Epidermal melanocyte (primary cell): Measurements from ENCODE around the gene WDR35.
A peak's percentile ranks its signal among the peaks of the same experiment; 100 is the strongest.

ENCODE experiments used
- DNase-seq: peaks from one replicate; pipeline ENCODE4 v3.0.0; 2011; ENCODE audit warnings: low spot score; ENCODE audit not compliant: insufficient read length

WDR35 gene

DNA sequence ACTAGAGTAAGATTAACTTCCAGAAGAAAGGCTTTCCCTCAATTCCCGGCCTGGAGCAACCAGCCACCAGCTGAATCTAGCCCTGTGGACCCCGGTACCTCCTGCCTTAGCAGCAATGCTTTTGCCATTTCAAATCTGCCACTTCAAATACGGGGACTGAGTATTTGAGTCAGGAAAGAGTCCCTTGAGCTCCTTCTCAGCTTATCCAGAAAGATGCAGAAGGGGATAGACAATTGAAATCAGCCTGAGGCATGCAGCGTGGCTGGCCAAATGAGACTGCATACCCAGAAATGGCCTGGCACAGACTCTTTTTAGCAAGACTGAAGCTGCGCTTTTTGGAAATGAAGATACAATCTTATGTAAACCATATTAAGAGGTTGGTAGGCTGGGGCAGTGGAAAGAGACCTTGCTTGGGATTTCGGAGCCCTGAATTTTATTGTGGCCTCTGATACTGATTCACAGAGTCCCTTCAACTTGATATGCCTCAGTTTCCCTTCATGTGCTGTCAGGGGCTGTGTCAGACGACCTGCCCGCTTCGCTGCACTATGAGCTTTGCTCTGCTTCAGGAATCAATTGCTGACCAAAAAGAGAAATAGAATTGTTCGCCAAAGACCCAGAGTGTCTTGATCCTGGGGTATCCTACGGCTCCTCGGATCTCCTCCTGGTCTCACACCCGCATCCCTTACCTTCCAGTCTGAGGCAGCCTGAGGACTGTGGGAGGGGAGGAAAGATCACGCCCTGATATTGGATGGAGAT lies 21.5 kb upstream of the WDR35 start:
- no peak for DNase-seq

DNA sequence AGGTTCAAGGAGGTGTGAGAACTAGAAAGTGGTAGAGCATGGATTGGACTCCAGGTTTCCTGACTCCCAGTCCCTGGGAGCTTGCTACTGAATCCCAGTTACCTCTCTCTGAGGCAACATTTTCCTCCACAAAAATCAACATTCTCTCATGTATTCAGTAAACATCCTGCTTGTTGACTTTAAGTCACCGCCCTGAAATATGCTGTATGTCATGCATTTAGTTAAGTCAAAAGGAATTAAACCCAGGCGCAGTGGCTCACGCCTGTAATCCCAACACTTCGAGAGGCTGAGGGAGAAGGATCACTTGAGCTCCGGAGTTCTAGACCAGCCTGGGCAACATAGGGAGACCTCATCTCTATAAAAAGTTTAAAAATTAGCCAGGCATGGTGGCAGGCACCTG lies 18.8 kb upstream of the WDR35 start:
- no peak for DNase-seq

DNA sequence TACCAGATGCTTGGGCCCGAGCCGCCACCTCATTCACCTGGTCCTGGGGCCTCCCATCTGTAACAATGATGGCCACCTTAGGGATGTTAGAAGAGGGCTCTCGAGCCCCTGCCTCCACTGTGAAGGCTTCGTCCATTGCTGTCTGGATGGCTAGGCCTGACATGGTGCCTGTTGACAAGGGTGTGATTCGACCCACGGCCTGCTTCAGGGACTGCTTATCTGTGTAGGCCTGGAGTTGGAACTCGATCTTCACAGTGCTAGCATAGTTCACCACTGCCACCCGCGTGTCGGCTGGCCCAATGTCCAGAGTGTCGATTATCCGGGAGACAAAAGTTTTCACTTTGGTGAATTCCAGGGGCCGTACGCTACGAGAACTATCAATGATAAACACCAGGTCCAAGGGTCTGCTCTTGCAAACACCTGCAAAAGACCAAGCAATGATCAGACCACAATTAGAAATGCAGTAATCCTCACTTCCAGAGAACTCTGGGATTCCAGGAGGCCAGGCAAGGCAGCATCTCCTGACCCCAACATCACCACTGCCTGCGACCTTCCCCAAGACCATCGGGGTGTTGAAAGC lies 16.1 kb upstream of the WDR35 start:
- DNase-seq = no peak

DNA sequence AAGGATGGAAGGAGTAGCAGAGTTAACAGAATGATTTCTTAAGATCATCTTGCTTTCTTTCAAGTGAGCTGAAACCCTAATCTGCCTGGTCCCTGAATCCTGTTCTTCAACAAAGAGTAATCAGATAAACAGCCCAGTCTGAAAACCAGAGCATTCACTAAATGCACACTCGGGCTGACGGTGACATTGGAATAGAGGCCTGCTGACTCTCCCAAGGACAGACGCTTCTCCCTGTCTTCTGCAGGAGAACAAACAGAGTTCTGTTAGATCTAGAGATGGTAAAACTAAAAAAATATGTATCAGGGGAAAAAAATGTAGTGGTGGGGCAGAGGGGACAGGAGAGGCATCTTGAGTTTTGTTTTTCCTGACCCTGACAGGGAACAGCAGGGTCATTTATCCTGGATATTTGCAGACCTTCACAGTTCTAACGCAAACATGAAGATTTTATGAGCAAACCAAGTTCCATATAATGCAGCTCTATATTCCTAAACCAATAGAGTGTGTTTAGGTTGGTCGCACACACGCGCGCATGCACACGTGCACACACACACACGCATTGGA lies 15.2 kb upstream of the WDR35 start:
- DNase-seq = no peak

DNA sequence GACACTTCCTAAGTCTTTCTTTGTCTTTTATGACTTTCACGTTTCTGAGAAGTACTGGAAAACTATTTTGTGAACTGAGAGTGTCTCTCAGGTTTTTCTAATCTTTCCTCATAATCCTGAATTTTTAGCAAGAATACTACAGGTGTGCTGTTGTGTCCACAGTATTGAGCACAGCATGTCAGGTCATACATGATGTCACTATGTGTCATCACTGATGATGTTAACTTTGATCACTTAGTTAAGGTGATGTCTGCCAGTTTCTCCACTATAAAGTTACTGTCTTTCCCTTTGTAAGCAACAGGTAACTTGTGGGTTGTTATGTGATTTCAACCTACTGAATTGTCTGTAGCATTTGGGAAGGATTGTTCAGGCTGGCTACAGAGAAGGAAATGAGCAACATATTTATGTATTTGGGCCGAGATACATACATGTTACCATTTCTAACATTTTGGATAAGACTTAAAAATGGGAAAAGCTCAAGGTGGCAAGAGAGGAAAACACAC lies 11.5 kb upstream of the WDR35 start:
- DNase-seq = no peak

DNA sequence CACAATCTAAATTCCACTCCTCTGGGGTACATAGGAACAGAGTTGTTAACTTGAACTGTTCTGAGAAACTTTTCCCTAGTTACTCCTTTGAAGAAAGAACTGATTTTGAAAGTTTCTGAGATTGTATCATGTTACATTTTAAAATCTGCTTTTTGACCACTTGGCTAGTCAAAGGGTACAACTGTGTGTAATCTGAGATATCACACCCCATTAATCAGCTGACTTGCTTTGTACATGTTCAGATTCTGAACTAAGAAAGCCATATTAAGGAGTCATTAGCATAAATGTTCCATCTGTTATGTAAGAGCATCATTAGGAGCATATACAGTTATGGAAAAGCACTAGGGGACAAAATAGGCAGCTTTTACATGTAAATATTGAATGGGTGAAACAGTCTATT lies 3.8 kb upstream of the WDR35 start:
- DNase-seq = no peak

DNA sequence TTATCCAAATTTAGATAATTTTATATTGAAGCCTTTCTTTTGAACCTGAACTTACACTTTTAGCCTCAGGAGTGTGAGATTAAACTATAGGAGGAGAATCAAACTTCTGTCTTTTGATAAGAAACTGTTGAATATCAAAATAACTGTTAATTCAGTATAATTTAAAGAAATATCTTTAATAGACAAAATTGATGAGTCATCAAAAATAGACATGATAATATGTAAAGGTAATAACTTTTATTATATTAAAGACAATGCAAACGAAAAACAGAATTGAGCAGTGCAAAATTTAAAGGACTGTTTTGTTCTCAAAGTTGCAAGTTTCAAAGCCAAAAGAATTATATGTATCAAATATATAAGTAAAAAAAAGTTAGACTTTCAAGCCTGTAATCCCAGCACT lies 2.0 kb upstream of the WDR35 start:
- no peak for DNase-seq

DNA sequence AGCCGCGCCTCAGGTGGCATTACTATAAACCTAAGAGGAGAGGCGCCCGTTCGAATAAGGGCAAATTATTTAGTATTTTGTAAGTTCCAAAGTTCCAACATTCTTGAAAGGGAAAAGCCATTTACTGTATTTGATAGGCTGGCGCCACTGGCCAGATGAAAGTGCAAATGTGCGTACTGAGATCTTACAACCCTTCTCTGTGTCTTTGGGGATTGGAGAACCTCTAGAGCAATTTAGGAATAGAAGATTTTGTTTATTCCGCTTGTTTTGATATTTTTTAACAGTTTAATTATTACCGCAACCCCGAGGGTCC lies 467 bp upstream of the WDR35 start:
- DNase-seq = no peak

DNA sequence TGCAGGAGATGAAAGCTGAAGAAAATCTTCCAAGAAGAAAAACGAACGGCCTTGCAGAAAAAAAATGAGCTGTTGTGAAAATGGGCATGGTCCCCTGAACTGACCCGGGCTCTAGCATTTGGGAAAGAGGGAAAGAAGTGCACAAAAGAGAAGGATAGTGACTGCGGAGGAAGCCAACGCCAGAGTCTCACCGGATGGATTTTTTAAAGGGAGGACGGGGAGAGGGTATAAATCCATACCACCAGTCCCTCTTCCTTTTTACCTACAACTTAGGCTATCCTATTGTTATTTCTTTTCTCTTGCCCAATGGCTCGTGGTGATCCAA lies 601 bp downstream of the WDR35 start:
- no peak for DNase-seq

DNA sequence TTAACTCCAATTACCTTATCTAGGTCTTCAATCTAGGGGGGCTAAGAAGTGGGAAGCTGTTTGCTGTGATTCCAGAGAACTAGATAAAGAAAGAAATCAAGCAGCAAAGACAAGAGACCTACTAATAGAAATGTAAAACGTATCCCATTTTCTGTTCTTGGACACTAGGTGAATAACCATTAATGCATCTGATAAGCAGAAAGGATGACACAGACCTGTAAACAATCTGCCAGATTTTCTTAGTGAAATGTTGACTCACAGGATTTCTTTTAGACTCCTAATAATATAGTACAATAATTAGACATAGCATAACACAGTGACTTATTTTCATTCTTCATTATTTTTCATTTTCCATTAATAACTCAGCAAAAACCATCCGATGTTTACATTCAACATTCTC lies 1.3 kb downstream of the WDR35 start:
- DNase-seq = no peak

DNA sequence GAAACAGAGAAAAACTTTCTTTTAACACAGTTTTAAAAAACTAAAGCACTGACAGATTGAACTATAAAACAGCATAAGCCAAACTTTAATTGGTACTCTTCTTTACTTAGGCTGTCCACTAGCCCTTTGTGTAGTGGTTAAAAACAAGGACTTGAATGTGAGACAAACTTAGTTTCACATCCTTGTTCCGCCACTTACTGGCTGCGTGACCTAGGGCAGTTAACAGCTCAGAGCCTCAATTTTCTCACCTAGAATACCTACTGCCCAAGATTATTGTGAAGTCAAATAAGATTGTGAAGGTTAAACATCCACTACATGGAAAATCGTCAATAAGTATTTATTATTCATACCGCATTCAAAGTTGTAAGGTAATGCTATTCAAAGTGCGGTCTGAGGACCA lies 2.0 kb downstream of the WDR35 start:
- no peak for DNase-seq

DNA sequence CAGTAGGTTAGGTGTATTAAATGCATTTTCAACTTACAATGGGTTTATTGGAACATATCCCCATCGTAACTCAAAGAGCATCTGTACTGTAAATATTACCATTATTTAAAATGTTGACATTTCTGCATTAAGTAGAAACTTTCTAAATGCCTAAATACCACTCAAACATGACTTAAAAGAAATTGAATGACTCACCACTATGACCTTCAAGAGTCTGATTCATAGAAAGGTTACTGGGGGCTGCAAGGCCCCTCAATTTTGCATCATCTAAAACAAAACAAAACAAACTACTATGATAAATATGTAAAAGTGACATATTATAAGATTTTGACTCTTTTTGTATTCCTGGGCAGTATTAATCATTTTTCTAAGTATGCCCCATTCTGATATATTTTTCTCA lies 7.6 kb downstream of the WDR35 start:
- DNase-seq = no peak

DNA sequence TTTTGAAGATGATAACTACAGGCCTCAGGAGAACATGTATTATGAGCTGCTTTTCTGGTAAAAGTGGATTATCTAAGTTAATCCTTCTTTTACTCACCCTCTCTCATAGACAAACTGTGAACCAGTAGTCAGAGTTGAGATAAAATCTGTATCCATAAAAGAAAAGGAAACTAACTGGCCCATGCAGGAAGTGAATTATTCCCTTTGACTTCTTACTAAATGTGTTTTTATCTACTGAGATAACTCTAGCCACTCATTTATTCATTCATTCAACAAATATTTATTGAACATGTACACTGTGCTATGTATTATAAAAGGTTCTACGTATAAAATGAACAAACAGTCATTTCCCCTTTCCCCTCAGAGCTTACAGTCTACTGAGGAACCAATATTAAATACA lies 10.0 kb downstream of the WDR35 start:
- DNase-seq = no peak

DNA sequence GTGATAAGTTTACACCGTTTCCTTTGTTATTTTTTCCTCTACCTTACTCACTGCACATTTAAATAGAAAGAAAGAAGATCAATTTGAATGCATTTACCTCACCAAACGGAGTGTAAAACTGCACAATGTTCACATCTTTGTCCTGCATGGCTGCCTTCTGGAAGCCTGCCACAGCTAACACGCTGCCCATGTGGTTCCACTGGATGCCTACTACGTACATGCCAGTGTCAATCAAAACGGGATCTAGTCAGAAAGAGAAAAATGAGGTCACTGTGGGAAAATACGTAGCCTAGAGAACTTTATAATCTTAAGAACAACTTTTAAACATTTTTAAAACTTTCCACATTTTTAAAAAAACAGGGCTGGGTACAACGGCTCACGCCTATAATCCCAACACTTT lies 16.4 kb downstream of the WDR35 start:
- DNase-seq = no peak

DNA sequence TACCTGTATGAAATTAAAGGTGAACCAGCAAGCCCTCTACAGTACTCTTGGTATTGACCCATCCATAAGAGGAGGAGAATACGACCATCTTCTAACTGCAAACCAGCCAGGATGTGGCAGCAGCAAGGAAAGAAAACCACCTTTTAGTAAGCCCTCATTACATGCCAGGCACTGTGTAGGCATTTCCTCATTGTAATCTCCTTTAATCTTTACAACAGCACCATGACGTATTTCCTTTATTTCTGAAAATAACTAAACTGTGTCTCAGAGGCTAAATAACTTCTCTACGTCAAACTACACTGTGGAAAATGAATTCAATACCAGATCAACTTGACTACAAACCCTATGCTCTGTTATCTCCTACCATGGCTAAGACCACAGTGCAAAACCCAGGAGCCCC lies 18.2 kb downstream of the WDR35 start:
- DNase-seq = no peak

DNA sequence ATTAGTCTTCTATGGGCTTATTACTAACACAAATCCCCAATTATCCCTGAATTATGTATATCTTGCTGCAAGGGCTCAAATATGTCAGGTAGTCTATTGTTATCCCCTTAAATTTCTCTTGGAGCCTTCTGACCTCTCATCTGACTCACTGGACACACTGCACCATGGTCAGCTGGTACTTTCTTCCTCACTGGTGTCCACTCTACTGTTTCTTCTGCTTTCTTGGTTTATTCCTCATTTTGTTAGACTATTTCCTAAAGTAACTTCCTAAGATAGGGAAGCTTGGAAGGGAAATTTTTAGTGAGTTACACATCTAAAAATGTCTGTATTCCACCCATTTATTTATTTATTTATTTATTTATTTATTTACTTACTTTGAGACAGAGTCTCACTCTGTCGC lies 26.5 kb downstream of the WDR35 start:
- DNase-seq = no peak

DNA sequence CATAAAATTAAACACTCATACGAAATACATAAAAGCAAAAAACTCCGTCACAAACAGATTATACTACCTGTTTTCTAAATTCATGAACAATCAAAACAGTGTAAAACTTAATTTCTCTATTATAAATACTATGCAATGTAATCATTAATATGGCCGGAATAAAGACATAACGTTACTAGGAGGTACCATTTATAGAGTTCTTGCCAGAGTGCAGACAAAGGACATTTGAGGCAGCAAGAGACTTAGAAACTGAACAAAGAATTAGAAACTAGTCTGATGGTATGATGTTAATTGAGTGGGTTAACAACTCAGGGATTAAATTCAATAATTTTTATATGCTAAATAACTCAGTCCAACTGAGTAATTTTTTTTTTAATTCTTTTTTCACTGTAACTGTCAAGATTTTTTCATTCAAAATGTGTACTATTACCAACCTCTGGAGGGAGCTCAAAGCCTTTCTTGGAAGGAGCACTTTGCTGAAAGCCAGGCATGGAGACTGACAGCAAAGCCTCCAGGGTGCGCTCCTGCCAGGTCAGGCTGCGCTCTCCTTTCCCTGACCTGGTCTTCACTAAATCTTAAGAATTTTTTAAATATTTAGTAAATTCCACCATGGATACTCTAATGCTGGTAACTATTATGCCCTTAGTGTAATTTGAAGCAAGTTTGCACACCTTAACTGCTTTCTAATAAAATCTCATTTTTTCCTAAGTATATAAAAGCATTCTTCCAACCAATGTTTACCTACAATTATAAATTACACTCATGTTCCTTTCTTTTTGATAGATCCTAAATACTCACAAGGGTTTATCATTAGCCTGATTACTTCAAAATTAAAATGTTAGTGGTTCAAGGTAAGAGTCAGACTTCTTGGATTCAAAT lies 34.1 kb downstream of the WDR35 start:
- peak; percentile 36 for DNase-seq

DNA sequence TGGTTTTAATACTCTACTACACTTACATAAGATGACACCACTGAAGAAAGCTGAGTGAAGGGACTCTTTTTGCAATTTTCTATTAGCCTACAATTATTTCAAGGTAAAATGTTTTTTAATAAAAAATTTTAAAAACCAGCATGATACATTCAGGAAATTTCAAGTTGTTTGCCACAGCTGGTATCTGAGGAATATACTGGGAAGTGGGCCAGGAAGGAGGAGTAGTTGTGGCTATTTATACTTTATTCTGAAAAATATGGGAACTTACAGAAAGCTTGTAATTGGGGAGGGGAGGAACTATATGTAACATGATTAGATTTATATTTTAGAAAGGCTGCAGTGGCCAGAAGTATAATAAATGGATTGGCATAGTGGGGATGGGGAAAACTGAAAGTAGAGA lies 40.8 kb downstream of the WDR35 start:
- no peak for DNase-seq

DNA sequence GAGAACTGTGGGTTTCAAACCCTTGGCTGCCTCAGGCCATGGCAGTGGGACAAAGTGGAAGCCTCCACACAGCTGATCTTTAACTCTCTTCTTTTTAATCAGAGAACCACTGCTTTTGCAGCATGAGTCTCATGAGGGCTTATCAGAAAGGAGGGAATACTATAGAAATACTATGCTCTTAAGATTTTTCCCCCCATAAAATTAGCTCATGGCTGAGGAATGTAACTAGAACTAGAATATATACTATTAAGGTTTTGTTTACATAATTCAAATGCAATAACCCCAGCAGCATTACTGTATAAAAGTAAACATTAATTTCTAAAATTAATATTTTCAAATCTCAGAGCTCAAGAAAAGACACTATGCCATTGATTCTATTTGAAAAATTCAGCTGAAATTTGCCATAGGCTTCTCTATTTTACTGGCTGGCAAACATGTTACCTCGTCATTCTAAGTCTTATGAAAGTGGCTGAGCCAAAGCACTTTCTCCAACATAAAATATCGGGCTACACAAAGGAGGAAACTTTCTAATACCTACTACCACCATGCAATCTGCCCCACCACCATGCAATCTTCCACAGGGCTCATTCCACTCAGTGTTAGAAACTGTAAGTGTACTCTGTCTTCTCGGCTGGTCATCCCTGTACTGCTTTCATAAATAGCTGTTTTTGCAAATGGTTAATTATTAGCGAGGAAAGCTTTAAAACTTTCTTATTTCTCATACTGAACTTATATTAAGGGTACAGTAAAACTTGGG lies 42.5 kb downstream of the WDR35 start:
- DNase-seq = no peak

DNA sequence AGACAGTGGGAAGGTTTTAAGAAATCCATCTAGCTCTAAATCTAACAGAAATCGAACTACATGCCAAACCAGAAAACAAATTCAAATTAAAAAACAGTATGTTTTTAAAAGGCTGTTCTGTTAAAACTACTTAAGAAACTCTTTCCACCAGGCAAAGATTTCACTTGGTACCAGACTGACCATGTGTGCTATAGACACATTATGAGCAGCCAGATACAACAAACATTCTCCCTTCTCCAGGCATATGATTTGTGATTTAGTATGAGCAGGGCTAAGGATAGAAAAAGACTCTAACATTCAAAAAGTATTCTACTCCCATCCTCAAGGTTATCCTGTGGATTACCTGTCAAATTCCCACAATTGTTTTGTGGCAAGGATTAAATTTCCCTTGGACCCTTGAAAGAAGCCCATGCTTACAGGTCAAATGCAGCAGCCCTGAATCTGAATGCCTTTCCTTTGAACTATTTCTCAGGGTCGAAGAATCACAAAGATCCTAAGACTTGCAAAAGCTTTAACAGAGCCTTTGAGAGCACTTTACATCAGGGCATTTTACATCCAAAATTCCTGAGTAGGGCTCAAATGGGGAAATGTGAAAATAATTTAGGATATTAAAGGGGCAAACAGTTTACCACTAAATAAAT lies 45.6 kb downstream of the WDR35 start:
- DNase-seq = no peak

DNA sequence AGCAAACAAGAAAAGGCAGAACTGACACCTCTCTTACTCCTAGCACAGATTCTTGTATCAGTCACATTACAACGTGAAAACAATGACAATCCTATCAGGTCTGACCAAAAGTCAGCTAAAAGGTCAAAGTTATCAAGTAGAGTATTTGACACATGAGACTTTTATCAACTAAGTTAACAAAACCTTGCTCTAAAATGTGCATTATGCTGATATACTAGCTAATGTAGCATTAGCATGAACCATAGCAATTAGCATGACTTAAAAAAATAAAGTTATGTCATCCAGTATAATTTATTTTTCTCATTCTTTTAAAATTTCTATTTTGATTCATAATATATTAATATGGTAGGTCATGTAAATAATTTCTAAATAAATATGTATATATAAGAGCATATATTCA lies 46.7 kb downstream of the WDR35 start:
- no peak for DNase-seq
